Mammary epithelial cell (primary cell): ENCODE measurements around the gene METAP1D.

Experiments used
- CTCF ChIP-seq, 2 donors: IDR thresholded peaks in 1 of 2; conservative IDR thresholded peaks in 1 of 2; 2 replicates each; pipeline ENCODE4 v1.5.1; 2011 to 2012; ENCODE audit warnings: inconsistent platforms in 2 of 2, low read length in 2 of 2, mild to moderate bottlenecking in 2 of 2, control low read depth in 1 of 2, low read depth in 1 of 2; ENCODE audit not compliant: insufficient read depth in 1 of 2; ENCODE audit errors: extremely low read depth in 1 of 2
- EZH2 ChIP-seq: IDR thresholded peaks from 2 replicates; pipeline ENCODE4 v1.6.1; 2012; ENCODE audit warnings: low read length, inconsistent platforms, borderline replicate concordance

- TF ChIP-seq CTCF (conservative IDR thresholded peaks at IDR 0.05 in 1 of 2, IDR thresholded peaks at IDR 0.05 in 1 of 2; ENCODE audit: extremely low read depth in 1 of 2, insufficient read depth in 1 of 2, low read depth in 1 of 2, low read length in 2 of 2) (no peak), EZH2 (no peak)
Observed at GRCh38 chr2:172047566-172048507, 48.1 kb downstream of the METAP1D start.
